HG02571 (cell line): ENCODE results near the gene OR3A2.
"Not testable (repeated sequence)": the region's sequence is repeated elsewhere in the genome, so short reads cannot be mapped to it uniquely, and the experiment has no call there.

Experiments used
- ATAC-seq: cut with Tn5 transposase; IDR thresholded peaks from one replicate; pipeline ENCODE4 v1.9.1; 2021; ENCODE audit warnings: mild to moderate bottlenecking, moderate library complexity; ENCODE audit not compliant: unreplicated experiment

OR3A2 gene

DNA sequence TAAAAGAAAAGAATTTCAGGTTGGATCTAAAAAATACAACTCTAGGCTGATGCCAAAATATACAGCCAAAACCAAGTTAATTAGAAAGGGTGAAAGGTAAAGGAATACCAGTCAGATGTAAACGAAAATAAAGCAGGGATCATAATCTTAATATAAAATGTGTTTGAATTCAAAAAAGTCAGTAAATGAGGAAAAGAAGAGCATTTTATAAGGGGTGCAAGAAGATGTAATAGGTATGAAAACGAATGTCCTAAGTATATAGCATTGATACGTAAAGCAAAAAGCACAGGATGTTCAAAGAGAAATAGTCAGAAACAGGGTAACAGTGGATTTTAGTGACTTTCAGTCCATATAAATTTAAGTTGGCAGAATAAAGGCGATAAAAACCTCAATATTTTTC, 90.5 kb downstream of the OR3A2 start:
- ATAC-seq = no peak

DNA sequence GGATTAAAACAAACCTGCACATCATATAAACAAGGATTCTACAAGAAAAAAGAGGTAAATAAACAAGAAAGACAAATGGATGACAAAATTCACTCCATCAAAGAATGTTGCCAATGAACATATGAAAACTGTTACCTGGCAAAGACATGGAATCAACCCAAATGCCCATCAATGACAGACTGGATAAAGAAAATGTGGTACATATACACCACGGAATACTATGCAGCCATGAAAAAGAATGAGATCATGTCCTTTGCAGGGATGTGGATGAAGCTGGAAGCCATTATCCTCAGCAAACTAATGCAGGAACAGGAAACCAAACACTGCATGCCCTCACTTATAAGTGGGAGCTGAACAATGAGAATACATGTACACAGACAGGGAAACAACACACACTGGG, 92.6 kb downstream of the OR3A2 start:
- not testable (repeated sequence) for ATAC-seq

DNA sequence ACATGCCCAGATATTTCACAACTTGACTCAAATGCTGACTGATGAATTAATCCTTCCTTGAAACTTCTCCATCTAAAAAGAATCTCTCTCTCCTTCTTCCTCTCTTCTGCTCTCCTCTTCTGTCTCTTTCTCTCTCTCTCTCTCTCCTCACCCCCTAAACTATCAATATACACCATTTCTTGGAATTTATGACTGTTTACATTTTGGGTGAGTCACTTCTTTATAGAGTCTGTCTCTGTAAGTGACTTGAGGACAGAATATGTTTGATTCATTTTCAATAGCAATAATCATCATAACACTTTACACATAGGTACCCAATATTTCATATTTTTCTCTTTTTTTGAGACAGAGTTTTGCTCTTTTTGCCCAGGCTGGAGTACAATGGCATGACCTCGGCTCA, 103.2 kb downstream of the OR3A2 start:
- ATAC-seq = no peak

DNA sequence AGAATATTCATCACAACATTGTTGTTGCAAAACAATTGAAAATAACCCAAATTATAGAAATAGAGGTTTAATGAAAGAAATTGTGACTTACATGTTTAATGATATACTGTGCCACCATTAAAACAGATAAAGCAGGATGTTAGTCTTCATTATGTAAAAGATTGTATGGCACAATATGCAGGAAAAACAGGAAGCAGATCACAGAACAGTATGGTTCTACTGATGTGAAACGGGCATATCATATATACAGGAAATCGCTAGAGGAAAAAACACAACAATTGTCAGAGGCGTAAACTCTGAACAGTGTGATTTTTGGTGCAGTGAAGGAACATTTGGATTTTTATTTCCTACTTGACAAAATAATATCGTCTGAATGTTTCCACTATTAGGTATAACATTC, 110.0 kb downstream of the OR3A2 start:
- ATAC-seq = no peak

DNA sequence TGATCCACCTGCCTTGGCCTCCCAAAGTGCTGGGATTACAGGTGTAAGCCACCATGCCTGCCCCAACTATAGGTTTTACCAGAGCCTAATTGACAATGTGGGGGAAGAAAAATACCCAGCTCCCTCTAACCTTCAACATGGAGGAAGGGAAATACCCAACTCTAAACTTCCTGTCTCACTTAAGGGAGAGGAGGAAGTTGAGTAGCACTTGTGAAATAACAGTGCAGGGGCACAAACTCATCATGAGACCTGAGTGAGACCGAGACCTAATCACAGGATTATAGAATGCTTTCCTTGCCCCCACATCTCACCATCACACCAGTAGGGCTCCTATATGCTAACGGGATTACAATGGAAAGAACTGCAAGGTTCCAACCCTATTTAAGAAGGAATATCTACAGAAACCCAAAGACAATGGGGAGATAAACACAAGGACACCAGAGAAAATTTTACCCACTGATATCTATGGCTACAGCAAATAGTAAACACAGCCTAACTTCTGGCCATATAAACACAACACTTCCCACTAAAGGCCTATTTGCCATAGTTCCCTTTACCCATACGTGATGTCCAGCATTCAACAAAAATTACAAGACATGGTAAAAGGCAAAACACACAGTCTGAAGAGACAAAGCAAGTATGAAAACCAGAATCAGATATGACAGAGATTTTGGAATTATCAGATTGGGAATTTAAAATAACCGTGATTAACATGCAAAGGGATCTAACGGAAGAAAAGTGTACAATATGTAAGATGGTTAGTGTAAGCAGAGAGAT, 114.8 kb downstream of the OR3A2 start:
- ATAC-seq = no peak

DNA sequence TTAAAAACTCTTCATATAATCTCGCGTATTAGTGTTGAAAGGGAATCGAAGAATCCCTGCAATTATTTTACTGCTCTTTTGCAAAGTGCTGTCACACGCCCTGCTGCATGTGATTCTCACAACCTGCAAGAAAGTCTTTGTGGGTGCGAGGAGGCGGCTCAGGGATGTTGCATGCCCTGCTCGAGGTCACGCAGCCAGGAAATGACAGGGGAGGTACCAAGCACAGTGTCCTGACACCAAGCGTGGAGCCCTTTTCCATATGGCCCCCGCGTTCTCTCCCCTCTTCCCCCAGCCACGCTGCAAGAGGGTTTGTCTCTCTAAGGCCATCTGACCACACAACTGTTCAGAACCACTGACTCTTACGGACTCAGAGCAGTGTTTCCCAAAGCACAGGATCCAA, 125.5 kb downstream of the OR3A2 start:
- no peak for ATAC-seq

DNA sequence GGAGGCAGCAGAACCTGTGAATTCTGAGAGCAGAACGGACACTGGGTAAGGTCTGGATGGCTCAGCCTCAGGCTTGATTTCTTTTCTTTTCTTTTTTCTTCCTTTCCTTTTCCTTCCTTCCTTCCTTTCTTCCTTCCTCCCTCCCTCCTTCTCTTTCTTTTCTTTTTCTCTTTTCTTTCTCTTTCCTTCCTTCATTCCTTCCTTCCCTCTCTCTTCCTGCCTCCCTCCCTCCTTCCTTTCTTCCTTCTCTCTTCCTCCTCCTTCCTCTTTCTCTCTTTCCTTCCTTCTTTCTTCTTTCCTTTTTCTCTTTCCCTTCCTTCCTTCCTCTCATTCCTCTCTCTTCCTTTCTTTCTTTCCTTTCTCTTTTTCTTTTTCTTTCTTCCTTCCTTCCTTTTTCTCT, 125.9 kb downstream of the OR3A2 start:
- no peak for ATAC-seq

DNA sequence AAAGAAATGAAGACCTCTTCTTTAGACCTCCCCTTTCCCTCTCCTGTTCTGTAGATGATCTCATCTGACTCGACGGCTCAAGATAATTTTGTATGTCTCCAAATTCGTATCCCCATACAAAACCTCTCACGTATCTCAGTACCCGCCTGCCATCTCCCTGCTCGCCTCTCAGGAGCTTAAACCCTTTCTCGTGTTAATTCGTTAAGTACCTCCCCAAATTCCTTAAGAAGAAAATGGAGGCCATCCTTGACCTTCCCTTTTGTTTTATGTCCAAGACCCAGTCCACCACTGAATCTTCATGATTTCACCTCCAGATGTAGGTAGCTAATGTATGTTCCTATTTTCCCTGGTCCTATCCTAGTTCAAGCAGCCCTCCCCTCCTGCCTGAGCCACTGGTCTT, 129.5 kb downstream of the OR3A2 start:
- ATAC-seq = no peak

DNA sequence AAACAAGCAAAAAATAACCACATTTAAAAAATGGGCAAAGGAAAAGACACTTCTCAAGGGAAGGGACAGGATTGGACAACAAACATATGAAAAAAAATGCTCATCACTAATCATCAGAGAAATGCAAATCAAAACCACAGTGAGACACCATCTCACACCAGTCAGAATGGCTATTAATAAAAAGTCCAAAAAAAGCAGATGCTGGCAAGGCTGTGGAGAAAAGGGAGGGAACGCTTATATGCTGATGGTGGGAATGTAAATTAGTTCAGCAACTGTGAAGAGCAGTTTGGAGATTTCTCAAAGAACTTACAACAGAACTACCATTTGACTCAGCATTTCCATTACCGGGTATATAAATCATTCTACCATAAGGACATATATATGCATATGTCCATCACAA, 137.1 kb downstream of the OR3A2 start:
- ATAC-seq = not testable (repeated sequence)

DNA sequence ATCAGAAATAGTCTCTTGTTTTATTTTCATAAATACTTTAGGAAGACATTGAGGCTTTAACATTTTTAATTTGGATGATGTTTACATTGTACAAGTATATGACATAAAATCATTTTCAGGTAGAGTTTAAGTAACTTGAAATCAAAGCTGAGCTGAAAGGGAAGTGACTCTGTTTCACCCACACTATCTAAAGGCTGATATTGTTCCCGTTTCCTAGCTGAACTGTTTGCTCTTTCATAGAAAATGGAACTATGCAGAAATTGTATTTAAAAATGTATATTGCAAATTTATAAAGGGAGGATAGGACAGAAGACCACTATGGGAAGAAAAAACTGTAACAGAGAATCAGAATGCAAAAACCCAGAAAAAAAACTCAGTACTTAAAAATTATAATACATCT, 141.3 kb downstream of the OR3A2 start:
- ATAC-seq = not testable (repeated sequence)

DNA sequence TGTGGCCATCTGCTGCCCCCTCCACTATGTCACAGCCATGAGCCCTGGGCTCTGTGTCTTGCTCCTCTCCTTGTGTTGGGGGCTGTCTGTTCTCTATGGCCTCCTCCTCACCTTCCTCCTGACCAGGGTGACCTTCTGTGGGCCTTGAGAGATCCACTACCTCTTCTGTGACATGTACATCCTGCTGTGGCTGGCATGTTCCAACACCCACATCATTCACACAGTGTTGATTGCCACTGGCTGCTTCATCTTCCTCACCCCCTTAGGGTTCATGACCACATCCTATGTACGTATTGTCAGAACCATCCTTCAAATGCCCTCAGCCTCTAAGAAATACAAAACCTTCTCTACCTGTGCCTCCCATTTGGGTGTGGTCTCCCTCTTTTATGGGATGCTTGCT, 145.1 kb downstream of the OR3A2 start:
- ATAC-seq = not testable (repeated sequence)

DNA sequence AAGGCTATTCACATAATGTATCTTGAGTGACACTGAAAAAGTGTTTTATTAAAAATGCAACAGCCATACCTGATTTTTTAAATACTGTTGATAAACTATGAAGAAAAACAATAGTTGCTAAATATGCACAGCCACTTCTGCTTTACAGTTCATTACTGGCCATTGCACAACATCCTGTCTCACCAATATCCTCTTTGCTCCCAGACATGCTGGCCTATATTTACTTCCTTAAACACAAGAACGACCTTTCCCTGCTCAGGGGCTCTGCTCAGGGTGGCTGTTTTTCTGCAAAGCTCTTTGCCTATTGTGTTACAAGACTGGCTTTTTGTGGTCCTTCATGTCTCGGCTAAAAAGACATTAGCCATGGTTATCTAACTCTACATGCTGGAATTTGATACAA, 147.4 kb downstream of the OR3A2 start:
- not testable (repeated sequence) for ATAC-seq

DNA sequence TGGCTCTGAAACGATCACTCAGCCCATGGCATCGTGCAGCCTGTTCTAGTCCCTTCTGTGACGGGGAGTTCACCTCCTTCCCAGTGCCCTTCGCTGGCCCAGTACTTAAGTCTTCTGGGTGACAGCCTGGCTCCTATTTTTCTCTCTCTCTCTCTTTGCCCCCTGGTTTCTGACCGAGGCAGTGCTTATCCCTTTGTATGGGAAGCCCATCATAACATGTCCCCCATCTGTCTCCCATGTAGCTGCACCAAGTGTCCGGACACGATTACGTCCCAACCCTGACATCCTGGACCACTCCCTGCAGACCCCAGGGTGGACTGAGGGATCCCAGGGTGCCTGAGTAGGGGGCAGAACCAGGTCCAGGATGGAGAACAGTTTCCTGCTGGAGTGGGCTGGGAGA, 153.8 kb downstream of the OR3A2 start:
- ATAC-seq = not testable (repeated sequence)
